ENCODE data around the gene MRTFA.

- TF ChIP-seq EZH2 (IDR thresholded peaks at IDR 0.05; ENCODE audit: borderline replicate concordance, low read length) (no peak), CTCF (conservative IDR thresholded peaks at IDR 0.05 in 1 of 2, IDR thresholded peaks at IDR 0.05 in 1 of 2; ENCODE audit: extremely low read depth in 1 of 2, insufficient read depth in 1 of 2, low read depth in 1 of 2, low read length in 2 of 2) (no peak)
Measured at GRCh38 chr22:40466976-40467375, 169.5 kb downstream of the MRTFA start.
